ENCODE data around the gene PAK5.
A peak's percentile ranks its signal among the peaks of the same experiment; 100 is the strongest.

Gene PAK5

DNA sequence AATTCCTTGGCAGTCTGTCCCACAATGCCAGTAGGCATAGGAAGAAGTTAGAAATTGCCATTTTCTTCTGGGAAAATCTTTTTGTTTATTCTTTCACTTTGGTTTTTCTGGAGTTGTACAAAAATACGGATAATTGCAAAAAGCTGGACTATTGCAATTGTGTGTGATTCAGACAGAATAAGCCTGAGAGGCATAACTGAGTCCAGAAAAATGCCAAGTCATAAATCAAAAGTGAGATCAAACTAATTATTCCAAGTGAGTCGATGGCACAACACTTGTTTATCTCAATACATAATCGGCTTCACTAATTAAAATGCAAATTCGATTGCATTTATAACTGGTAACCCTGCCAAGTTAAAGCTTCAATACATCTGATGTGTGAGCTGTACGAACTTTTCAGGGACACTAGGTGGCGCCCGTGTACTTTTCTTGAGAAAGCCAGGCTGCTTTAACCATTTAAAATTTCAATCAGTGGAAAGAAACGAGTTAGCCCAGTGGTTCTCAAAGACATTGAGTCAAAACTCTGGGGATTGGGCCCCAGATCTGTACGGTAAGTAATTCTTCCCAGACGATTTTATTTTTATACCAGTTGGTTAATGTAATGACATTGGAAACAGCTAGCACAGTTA lies 221.9 kb downstream of the PAK5 start:
- DNase-seq (ENCODE audit: insufficient read length, low spot score) (peak; percentile 15), FAIRE-seq (no peak)
- TF ChIP-seq, protein P1, sequence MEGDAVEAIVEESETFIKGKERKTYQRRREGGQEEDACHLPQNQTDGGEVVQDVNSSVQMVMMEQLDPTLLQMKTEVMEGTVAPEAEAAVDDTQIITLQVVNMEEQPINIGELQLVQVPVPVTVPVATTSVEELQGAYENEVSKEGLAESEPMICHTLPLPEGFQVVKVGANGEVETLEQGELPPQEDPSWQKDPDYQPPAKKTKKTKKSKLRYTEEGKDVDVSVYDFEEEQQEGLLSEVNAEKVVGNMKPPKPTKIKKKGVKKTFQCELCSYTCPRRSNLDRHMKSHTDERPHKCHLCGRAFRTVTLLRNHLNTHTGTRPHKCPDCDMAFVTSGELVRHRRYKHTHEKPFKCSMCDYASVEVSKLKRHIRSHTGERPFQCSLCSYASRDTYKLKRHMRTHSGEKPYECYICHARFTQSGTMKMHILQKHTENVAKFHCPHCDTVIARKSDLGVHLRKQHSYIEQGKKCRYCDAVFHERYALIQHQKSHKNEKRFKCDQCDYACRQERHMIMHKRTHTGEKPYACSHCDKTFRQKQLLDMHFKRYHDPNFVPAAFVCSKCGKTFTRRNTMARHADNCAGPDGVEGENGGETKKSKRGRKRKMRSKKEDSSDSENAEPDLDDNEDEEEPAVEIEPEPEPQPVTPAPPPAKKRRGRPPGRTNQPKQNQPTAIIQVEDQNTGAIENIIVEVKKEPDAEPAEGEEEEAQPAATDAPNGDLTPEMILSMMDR (IDR thresholded peaks at IDR 0.05; ENCODE audit: insufficient read depth, missing control alignments) = peak; percentile 94

DNA sequence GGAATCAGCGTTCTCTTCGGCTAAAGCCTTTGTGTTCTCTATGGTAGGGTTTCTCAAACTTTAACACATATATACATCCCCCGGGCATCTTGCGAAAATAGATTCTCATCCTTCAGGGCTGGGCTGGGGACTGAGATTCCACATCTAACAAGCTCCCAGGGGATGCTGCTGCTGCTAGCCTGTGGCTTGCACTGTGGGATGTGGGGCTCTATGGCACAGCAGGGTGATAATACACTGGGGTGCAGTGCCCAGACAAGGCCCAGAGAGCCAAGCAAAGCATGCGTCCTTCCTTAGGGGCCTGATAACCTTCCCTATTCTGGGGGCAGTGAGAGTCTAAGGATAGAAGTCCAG lies 222.4 kb downstream of the PAK5 start:
- TF ChIP-seq, protein P1 (IDR thresholded peaks at IDR 0.05; ENCODE audit: insufficient read depth, missing control alignments) = no peak
- FAIRE-seq (no peak), DNase-seq (ENCODE audit: insufficient read length, low spot score) (no peak)

DNA sequence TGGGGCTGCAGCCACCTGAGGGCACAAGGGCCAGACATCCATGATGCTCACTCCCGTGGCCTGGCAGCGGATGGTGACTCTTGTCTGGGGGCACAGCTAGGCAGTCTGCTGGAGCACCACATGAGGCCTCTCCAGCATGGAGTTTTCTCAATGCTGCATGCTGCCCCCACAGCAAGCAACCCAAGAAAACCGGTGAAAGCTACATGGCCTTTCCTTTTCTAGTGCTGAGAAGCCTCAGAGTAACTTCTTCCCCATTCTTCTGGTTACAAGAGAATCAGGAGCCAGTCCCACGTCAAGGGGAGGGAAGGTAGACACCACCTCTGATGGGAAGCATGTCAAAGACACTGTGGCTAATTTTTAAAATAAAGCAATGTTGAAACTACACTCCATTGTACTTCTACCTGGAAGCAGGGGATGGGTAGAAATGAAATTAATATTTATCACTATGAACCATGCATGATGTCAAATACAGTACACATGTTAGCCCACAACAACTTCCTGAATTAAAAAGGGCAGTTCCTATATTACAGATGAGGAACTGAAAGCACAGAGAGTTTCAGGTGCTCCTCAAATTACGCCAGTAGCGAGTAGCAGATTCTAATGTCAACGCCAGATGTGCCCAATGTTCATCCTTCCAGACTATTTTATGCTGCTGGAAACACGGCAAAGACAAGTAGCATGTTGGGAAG lies 223.0 kb downstream of the PAK5 start:
- DNase-seq (ENCODE audit: insufficient read length, low spot score) (no peak), FAIRE-seq (no peak)
- TF ChIP-seq, protein P1 (IDR thresholded peaks at IDR 0.05; ENCODE audit: insufficient read depth, missing control alignments) = no peak

DNA sequence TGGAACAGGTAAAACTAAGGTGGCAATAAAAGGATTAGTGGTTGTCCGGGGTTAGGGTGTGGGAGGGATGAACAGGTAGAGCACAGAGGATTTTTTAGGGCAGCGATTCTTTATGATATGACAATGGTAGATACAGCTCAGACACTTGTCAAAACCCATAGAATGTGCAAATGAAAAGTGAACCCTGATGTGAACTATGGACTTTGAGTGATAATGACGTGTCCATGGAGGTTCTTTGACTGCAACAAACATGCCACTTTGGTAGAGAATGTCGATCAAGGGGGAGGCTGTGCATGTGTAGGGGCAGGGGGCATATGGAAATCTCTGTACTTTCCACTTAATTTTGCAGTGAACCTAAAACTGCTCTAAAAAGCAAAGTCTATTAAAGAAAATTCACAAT lies 223.8 kb downstream of the PAK5 start:
- no peak for FAIRE-seq
- TF ChIP-seq, protein P1 (IDR thresholded peaks at IDR 0.05; ENCODE audit: insufficient read depth, missing control alignments) = no peak
- no peak for DNase-seq (ENCODE audit: insufficient read length, low spot score)

DNA sequence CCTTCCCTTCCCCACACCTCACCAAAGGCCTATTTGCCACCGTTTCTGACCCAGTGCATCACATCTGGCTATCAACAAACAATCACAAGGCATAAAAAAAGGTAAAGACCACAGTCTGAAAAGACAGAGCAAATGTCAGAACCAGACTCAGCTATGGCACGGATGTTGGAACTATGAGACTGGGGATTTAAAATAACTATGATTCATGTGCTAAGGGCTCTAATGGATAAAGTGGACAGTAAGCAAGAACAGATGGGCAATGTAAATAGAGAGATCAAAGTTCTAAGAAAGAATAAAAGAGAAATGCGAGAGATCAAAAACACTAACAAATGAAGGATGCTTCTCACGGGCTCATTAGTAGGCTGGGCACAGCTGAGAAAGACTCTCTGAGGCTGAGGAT lies 225.0 kb downstream of the PAK5 start:
- no peak for DNase-seq (ENCODE audit: insufficient read length, low spot score)
- TF ChIP-seq, protein P1 (IDR thresholded peaks at IDR 0.05; ENCODE audit: insufficient read depth, missing control alignments) = no peak
- no peak for FAIRE-seq

DNA sequence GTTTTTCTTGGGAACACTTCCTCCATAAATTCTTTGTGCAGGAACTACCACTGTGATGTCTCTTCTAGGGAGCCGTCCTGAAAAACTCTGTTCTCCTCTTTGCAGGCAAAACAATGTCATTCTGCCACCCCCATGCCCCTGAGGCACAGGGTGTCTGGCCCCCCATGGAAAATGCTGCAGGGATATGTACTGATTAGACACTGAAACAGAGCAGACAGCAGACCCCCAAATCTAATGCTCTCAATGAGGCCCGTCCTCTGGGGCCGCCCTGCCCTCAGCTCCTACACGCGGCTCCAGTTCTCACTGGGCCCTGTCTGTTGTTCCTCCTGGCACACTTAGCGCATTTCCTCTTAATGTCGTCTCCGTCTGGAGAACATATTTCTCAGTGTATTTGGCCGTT lies 227.0 kb downstream of the PAK5 start:
- TF ChIP-seq, protein P1 (IDR thresholded peaks at IDR 0.05; ENCODE audit: insufficient read depth, missing control alignments) = no peak
- no peak for DNase-seq (ENCODE audit: insufficient read length, low spot score)
- FAIRE-seq = no peak

DNA sequence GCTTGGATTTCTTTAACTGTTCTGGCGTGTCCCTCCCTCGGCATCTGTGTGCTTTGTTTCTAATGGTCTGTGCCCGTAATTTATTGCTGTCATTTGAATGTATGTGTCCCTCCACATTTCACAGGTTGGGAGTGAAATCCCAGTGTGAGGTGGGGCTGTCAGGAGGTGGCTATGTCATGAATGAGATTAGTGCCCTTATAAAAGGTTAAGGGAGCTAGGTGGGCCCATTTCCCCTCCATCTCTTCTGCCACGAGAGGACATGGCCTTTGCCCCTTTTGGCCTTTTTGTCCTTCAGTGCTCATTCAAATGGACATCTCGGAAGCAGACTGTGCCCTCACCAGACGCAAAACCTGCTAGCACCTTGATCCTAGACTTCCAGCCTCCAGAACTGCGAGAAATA lies 228.2 kb downstream of the PAK5 start:
- TF ChIP-seq, protein P1 (IDR thresholded peaks at IDR 0.05; ENCODE audit: insufficient read depth, missing control alignments) = no peak
- DNase-seq (ENCODE audit: insufficient read length, low spot score) = no peak
- no peak for FAIRE-seq
